ENCODE results near the gene DENND11. TPM values are rescaled to one million over a fixed set of nuclear protein-coding genes. Genes with fewer than 3 reads are reported as not detected.

DENND11 gene
- total and polyA plus RNA-seq, 9 of the 15 experiments (the other 6 are each of a cell fraction or from before 2014, with no cell fraction given), result 0.07 to 1.1 (median 0.36) TPM

DNA sequence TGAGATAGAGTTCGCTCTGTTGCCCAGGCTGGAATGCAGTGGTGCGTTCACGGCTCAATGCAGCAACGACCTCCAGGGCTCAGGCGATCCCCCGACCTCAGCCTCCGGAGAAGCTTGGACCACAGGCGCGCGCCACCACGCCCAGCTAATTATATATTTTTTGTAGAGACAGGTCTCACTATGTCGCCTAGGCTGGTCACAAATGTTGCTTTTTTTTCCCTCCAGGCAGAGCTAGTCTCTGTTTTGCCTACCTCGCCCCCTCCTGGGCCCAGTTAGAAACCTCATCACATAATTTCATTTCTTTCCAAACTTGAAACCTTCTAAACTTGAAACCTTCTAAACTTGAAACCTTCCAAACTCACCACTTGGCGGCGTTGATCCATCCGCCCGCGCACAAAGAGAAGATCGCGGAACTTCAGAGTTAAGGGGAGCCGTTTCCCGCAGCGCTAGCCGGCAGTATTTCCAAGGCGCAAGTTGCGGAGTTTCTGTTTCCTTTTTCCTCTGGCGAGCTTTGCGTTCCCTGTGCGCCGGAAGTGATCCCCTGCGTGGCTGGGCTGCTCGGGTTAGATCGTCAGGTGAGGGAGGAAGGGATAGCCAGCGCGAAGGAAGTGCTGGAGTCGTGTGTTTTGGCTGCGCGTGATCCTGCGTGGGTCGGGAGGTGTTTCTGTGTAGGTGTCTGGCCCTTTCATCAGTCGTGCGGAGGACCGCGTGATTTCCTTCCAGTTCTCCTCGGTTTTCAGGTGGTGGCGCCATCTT lies 36.0 kb upstream of the DENND11 start, which contains the start of gene SSBP1 (continued):
- TF ChIP-seq, protein P1, sequence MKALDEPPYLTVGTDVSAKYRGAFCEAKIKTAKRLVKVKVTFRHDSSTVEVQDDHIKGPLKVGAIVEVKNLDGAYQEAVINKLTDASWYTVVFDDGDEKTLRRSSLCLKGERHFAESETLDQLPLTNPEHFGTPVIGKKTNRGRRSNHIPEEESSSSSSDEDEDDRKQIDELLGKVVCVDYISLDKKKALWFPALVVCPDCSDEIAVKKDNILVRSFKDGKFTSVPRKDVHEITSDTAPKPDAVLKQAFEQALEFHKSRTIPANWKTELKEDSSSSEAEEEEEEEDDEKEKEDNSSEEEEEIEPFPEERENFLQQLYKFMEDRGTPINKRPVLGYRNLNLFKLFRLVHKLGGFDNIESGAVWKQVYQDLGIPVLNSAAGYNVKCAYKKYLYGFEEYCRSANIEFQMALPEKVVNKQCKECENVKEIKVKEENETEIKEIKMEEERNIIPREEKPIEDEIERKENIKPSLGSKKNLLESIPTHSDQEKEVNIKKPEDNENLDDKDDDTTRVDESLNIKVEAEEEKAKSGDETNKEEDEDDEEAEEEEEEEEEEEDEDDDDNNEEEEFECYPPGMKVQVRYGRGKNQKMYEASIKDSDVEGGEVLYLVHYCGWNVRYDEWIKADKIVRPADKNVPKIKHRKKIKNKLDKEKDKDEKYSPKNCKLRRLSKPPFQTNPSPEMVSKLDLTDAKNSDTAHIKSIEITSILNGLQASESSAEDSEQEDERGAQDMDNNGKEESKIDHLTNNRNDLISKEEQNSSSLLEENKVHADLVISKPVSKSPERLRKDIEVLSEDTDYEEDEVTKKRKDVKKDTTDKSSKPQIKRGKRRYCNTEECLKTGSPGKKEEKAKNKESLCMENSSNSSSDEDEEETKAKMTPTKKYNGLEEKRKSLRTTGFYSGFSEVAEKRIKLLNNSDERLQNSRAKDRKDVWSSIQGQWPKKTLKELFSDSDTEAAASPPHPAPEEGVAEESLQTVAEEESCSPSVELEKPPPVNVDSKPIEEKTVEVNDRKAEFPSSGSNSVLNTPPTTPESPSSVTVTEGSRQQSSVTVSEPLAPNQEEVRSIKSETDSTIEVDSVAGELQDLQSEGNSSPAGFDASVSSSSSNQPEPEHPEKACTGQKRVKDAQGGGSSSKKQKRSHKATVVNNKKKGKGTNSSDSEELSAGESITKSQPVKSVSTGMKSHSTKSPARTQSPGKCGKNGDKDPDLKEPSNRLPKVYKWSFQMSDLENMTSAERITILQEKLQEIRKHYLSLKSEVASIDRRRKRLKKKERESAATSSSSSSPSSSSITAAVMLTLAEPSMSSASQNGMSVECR (CRISPR knock-in tag; IDR thresholded peaks at IDR 0.05), result peak; percentile 94
- peak; percentile 90 to 91 for TF ChIP-seq SIN3A (IDR thresholded peaks at IDR 0.05; ENCODE audit: borderline replicate concordance in 2 of 2, control insufficient read depth in 1 of 2, low read depth in 2 of 2, low read length in 2 of 2)
- TF ChIP-seq, protein P2, sequence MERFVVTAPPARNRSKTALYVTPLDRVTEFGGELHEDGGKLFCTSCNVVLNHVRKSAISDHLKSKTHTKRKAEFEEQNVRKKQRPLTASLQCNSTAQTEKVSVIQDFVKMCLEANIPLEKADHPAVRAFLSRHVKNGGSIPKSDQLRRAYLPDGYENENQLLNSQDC (CRISPR knock-in tag; IDR thresholded peaks at IDR 0.05), result peak; percentile 88; the same call in 1 of the 2 replicates
- TF ChIP-seq ZNF23 (CRISPR knock-in tag; IDR thresholded peaks at IDR 0.05), result 0 out of 2 replicates have a peak, but pooled peaks have one; percentile 7
- TF ChIP-seq COPS2 (conservative IDR thresholded peaks at IDR 0.05), result no peak
- TF ChIP-seq, protein P3, sequence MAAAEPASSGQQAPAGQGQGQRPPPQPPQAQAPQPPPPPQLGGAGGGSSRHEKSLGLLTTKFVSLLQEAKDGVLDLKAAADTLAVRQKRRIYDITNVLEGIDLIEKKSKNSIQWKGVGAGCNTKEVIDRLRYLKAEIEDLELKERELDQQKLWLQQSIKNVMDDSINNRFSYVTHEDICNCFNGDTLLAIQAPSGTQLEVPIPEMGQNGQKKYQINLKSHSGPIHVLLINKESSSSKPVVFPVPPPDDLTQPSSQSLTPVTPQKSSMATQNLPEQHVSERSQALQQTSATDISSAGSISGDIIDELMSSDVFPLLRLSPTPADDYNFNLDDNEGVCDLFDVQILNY (CRISPR knock-in tag; IDR thresholded peaks at IDR 0.05), result peak; percentile 94; the same call in 1 of the 2 replicates
- no peak for TF ChIP-seq ZNF217 (CRISPR knock-in tag; IDR thresholded peaks at IDR 0.05)
- TF ChIP-seq, protein P4, sequence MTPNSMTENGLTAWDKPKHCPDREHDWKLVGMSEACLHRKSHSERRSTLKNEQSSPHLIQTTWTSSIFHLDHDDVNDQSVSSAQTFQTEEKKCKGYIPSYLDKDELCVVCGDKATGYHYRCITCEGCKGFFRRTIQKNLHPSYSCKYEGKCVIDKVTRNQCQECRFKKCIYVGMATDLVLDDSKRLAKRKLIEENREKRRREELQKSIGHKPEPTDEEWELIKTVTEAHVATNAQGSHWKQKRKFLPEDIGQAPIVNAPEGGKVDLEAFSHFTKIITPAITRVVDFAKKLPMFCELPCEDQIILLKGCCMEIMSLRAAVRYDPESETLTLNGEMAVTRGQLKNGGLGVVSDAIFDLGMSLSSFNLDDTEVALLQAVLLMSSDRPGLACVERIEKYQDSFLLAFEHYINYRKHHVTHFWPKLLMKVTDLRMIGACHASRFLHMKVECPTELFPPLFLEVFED (CRISPR knock-in tag; conservative IDR thresholded peaks at IDR 0.05), result peak; percentile 96
- peak; percentile 82 for TF ChIP-seq ZZZ3 (IDR thresholded peaks at IDR 0.05)
- 0 out of 2 replicates have a peak, but pooled peaks have one; percentile 46 for TF ChIP-seq ZNF695 (CRISPR knock-in tag; IDR thresholded peaks at IDR 0.05)
- TF ChIP-seq, protein P5, sequence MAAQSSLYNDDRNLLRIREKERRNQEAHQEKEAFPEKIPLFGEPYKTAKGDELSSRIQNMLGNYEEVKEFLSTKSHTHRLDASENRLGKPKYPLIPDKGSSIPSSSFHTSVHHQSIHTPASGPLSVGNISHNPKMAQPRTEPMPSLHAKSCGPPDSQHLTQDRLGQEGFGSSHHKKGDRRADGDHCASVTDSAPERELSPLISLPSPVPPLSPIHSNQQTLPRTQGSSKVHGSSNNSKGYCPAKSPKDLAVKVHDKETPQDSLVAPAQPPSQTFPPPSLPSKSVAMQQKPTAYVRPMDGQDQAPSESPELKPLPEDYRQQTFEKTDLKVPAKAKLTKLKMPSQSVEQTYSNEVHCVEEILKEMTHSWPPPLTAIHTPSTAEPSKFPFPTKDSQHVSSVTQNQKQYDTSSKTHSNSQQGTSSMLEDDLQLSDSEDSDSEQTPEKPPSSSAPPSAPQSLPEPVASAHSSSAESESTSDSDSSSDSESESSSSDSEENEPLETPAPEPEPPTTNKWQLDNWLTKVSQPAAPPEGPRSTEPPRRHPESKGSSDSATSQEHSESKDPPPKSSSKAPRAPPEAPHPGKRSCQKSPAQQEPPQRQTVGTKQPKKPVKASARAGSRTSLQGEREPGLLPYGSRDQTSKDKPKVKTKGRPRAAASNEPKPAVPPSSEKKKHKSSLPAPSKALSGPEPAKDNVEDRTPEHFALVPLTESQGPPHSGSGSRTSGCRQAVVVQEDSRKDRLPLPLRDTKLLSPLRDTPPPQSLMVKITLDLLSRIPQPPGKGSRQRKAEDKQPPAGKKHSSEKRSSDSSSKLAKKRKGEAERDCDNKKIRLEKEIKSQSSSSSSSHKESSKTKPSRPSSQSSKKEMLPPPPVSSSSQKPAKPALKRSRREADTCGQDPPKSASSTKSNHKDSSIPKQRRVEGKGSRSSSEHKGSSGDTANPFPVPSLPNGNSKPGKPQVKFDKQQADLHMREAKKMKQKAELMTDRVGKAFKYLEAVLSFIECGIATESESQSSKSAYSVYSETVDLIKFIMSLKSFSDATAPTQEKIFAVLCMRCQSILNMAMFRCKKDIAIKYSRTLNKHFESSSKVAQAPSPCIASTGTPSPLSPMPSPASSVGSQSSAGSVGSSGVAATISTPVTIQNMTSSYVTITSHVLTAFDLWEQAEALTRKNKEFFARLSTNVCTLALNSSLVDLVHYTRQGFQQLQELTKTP (IDR thresholded peaks at IDR 0.05; ENCODE audit: low read depth in 1 of 2, partially characterized antibody in 2 of 2), result peak; percentile 55 to 91
- TF ChIP-seq GATAD2B (IDR thresholded peaks at IDR 0.05; ENCODE audit: borderline replicate concordance), result peak; percentile 92
- TF ChIP-seq FOXJ2 (tag; IDR thresholded peaks at IDR 0.05), result peak; percentile 97
- peak; percentile 91 for TF ChIP-seq TCF7 (IDR thresholded peaks at IDR 0.05; ENCODE audit: borderline replicate concordance)
- peak; percentile 74 for TF ChIP-seq ESRRA (IDR thresholded peaks at IDR 0.05; ENCODE audit: borderline replicate concordance, low read depth)
- TF ChIP-seq TBP (optimal IDR thresholded peaks at IDR 0.05; ENCODE audit: low read depth, low read length), result peak; percentile 90
